PFSK-1 (cell line): ENCODE data around the gene KIF26B.

Experiments
- FOXP2 ChIP-seq: optimal IDR thresholded peaks from 2 replicates; pipeline ENCODE3; 2011; ENCODE audit warnings: borderline replicate concordance, control low read depth, inconsistent platforms; ENCODE audit not compliant: insufficient read depth; ENCODE audit errors: extremely low read length, extremely low read depth
- POLR2AphosphoS5 ChIP-seq: IDR thresholded peaks from 2 replicates; pipeline ENCODE4 v1.6.1; 2012; ENCODE audit warnings: low read depth, mild to moderate bottlenecking, control low read depth, low read length, moderate library complexity
- SIN3A ChIP-seq: IDR thresholded peaks from 2 replicates; pipeline ENCODE4 v1.6.1; 2012; ENCODE audit warnings: mild to moderate bottlenecking, low read length, moderate library complexity, borderline replicate concordance; ENCODE audit not compliant: insufficient read depth
- TAF1 ChIP-seq: IDR thresholded peaks from 2 replicates; pipeline ENCODE4 v1.6.1; 2012; ENCODE audit warnings: low read length, control low read depth, borderline replicate concordance; ENCODE audit not compliant: insufficient read depth
- TF ChIP-seq, protein P1 (sequence below), 2 experiments: IDR thresholded peaks; 2 replicates each; pipeline versions ENCODE4 v1.6.1 to v1.8.0; 2011 to 2012; ENCODE audit warnings: low read depth in 2 of 2, low read length in 2 of 2, control low read depth in 1 of 2, inconsistent platforms in 1 of 2, mild to moderate bottlenecking in 1 of 2, moderate library complexity in 1 of 2; ENCODE audit not compliant: insufficient read depth in 1 of 2

The KIF26B gene

DNA sequence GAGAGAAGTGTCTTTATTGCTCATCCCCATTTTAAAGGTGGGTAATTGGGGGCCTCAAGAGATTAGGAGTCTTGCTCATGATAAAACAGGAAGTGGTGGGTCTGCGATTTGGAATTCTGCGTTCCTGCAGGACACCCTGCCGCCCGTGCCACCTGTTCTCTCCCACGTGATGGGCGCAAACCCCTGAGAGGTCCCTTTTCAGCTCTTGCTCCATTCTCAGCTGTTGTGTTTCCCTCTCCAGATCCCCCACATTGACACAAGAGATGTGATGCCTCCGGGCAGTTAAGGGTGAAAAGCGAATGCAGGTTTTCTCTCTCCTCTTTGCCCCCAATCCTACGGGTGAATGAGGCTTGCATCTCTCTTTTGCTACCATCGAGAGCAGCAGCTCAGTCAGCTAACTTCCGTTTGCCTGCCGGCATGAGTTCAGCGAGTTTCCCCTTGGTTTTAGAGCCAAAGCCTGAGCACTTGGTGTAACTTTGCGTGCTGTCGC lies 57.5 kb downstream of the KIF26B start:
- TF ChIP-seq POLR2AphosphoS5 (no peak), FOXP2 (no peak), TAF1 (no peak), SIN3A (no peak)
- TF ChIP-seq, protein P1, sequence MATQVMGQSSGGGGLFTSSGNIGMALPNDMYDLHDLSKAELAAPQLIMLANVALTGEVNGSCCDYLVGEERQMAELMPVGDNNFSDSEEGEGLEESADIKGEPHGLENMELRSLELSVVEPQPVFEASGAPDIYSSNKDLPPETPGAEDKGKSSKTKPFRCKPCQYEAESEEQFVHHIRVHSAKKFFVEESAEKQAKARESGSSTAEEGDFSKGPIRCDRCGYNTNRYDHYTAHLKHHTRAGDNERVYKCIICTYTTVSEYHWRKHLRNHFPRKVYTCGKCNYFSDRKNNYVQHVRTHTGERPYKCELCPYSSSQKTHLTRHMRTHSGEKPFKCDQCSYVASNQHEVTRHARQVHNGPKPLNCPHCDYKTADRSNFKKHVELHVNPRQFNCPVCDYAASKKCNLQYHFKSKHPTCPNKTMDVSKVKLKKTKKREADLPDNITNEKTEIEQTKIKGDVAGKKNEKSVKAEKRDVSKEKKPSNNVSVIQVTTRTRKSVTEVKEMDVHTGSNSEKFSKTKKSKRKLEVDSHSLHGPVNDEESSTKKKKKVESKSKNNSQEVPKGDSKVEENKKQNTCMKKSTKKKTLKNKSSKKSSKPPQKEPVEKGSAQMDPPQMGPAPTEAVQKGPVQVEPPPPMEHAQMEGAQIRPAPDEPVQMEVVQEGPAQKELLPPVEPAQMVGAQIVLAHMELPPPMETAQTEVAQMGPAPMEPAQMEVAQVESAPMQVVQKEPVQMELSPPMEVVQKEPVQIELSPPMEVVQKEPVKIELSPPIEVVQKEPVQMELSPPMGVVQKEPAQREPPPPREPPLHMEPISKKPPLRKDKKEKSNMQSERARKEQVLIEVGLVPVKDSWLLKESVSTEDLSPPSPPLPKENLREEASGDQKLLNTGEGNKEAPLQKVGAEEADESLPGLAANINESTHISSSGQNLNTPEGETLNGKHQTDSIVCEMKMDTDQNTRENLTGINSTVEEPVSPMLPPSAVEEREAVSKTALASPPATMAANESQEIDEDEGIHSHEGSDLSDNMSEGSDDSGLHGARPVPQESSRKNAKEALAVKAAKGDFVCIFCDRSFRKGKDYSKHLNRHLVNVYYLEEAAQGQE (IDR thresholded peaks at IDR 0.05; ENCODE audit: insufficient read depth in 1 of 2, low read depth in 2 of 2, low read length in 2 of 2) = no peak

DNA sequence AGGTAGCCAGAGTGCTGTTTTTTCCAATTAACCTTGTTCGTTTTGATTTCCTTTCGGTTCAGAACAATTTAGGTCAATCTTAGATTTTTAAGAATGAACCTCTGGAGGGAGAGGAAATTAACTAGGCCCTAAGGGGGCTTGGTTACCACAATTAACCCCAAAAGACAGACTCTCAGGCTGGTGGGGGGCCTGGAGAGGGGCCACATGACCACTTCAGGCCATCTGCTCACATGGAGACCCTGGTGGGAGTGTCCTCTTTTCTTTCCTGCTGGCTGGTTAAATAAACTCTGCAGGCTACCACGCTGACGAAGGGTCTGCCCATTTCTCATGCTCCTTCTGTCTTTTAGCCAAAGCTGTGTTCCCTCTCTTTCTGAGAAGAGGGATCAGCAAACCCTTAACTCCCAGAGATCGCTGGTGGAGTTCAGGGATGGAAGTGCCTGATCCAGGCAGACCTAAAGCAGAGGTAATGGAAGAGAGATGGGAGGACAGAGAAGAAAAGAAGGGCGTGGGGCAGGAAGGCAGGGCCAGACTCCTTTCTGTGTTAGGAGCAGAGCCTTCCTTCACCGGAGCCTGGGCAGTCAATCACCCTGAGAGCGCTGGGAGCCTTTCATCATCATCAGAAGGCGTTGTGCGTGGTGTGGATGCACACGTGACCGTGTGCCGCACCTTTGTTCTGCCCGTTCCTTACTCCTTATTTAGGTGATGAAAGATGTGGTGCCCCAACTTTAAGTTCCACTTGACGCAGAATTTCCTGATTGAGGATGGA lies 58.5 kb downstream of the KIF26B start:
- TF ChIP-seq POLR2AphosphoS5 (no peak), FOXP2 (no peak), TAF1 (no peak), SIN3A (no peak)
- TF ChIP-seq, protein P1 (IDR thresholded peaks at IDR 0.05; ENCODE audit: insufficient read depth in 1 of 2, low read depth in 2 of 2, low read length in 2 of 2) = no peak

DNA sequence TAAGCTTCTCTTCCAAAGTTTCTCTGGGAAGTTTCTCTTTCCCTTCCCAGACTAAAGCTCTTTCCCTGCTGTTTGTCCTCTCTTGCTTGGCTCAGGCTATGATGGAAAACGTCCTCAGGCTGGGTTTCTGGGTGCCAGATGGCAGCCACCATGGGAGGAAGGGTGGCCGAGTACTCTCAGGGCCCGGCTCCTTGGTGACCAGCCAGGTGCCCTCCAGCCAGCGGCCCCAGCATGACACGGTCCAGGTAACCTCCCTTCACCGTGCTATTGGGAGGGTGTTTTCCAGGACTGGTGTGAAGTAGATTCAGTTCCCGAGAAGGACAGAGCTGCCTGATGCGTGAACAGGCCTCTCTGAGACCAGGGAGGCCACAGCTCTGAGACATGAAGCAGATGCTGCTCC lies 60.3 kb downstream of the KIF26B start:
- no peak for TF ChIP-seq SIN3A
- no peak for TF ChIP-seq POLR2AphosphoS5
- no peak for TF ChIP-seq FOXP2
- TF ChIP-seq, protein P1 (IDR thresholded peaks at IDR 0.05; ENCODE audit: insufficient read depth in 1 of 2, low read depth in 2 of 2, low read length in 2 of 2) = no peak
- no peak for TF ChIP-seq TAF1

DNA sequence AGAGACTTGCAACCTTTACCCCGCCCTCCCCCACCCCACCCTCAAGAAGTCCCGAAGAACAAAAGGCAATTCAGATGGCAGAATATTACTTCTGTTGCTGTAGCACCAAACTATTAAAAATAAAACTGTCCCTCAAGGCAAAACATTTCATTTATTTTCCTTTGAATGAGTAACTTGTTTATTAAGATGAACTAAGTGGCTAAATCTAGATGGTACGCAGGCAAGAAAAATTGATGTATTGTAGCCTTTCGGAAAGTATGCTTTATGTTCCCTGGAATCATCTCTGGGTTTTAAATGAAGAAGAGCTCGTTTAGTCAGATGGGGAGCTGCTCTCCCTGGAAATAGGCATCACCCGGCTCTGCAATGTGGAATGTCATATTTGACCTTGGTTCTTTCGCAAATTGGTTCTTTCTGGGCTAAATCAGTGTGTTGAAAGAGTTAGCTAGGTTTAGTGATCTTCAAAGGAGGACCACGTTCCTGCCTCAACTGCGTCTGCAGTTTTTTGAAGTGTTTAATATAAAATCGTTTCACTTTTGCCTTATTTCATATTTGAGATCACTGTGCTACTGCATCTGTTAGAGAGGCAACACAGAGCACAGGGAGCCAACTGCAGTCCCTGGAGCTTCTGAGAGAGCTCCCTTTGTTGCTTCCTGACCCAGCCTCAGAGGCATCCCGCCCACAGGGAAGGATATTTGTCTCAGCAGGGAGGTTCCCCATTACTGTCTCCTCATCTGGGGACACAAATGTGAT lies 61.8 kb downstream of the KIF26B start:
- TF ChIP-seq SIN3A = no peak
- no peak for TF ChIP-seq FOXP2
- TF ChIP-seq, protein P1 (IDR thresholded peaks at IDR 0.05; ENCODE audit: insufficient read depth in 1 of 2, low read depth in 2 of 2, low read length in 2 of 2) = no peak
- TF ChIP-seq POLR2AphosphoS5 = no peak
- TF ChIP-seq TAF1 = no peak
